Measurements from ENCODE around the gene TUBGCP4. TPM values are rescaled to one million over a fixed set of nuclear protein-coding genes. Genes with fewer than 3 reads are reported as not detected.

The TUBGCP4 gene
- total and polyA plus RNA-seq, 12 donors = 5.0 to 14.9 (median 11.9) TPM

DNA sequence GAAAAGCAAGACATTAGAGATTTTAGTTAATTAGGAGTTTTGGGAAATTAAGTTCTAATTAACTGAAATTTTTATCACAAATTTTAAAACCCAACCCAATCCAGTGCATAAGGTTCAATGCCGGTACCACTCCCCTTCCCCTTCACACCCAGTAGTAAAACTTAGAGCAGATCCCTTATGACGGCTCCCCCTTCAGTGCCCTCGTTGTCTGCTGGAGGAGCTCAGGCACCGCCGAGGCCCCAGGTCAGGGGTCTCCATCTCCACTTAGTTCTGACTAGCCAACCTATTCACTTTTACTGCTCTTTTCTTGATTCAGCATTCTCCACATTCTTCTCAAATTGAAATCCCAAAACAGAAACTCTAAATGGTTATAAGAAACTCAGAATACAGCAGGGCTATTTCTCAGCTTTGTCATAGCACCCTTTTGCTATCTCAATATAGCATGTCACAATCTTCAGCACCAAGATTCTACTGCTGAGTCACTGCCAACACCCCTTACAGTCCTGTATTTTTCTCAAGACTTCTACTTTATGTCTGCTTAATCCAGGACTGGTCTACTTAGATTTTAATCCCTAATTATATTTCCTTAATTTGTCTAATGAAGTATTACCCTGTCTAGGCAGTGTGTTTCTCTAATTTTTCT, 39.8 kb downstream of the TUBGCP4 start:
- H3K36me3 ChIP-seq = peaks cover 0 to 100% (median 52%) of the 10 kb centered on the region in 9 donors
- H3K4me3 ChIP-seq = no peak overlapping the region
- intact Hi-C loops (cut with DNase I) = loop anchor here in 1 of 10 donors (2.0 kb wide), 1 partner anchor 24 kb away; no protein-coding TSS in a partner anchor
- TF ChIP-seq, protein P1, sequence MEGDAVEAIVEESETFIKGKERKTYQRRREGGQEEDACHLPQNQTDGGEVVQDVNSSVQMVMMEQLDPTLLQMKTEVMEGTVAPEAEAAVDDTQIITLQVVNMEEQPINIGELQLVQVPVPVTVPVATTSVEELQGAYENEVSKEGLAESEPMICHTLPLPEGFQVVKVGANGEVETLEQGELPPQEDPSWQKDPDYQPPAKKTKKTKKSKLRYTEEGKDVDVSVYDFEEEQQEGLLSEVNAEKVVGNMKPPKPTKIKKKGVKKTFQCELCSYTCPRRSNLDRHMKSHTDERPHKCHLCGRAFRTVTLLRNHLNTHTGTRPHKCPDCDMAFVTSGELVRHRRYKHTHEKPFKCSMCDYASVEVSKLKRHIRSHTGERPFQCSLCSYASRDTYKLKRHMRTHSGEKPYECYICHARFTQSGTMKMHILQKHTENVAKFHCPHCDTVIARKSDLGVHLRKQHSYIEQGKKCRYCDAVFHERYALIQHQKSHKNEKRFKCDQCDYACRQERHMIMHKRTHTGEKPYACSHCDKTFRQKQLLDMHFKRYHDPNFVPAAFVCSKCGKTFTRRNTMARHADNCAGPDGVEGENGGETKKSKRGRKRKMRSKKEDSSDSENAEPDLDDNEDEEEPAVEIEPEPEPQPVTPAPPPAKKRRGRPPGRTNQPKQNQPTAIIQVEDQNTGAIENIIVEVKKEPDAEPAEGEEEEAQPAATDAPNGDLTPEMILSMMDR (IDR thresholded peaks at IDR 0.05) = no peak
- WGBS, 2 donors = 92 to 93% methylated on average over 5 of the region's 5 CpGs
- no peaks in the 10 kb centered on the region for H3K27me3 ChIP-seq
- ATAC-seq (no peak), DNase-seq (no peak)
- H3K27ac ChIP-seq = no peak overlapping the region
- no peaks in the 10 kb centered on the region for H3K9me3 ChIP-seq
- peaks cover 0 to 9% (median 0%) of the 10 kb centered on the region in 9 donors for H3K4me1 ChIP-seq

DNA sequence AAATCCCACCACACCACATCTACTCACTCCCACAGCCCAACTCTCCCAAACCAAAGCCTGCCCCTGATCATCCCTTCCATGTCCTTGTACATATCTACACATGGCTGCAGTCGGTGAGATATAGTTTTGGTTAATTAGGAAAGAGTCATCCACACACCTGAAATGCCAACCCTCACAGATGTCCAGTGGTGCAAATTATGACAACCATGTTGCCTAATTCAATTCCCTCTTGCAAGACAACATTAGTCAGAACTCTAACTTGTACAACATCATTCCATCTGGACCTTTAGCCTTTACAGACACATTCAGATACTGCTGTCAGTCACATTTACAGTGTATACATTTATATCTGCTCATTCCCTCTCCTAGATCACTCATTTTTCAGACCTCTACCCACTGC, 41.2 kb downstream of the TUBGCP4 start:
- 94 to 98% methylated on average over 1 of the region's 1 CpG for WGBS, 2 donors
- H3K27ac ChIP-seq = no peak overlapping the region
- no peaks in the 10 kb centered on the region for H3K27me3 ChIP-seq
- no peaks in the 10 kb centered on the region for H3K9me3 ChIP-seq
- DNase-seq (no peak), ATAC-seq (no peak)
- no peak overlapping the region for H3K4me3 ChIP-seq
- H3K4me1 ChIP-seq = no peaks in the 10 kb centered on the region
- peaks cover 0 to 100% (median 49%) of the 10 kb centered on the region in 9 donors for H3K36me3 ChIP-seq
- TF ChIP-seq, protein P1 (IDR thresholded peaks at IDR 0.05) = no peak
- intact Hi-C loops (cut with DNase I) = no loop called here

DNA sequence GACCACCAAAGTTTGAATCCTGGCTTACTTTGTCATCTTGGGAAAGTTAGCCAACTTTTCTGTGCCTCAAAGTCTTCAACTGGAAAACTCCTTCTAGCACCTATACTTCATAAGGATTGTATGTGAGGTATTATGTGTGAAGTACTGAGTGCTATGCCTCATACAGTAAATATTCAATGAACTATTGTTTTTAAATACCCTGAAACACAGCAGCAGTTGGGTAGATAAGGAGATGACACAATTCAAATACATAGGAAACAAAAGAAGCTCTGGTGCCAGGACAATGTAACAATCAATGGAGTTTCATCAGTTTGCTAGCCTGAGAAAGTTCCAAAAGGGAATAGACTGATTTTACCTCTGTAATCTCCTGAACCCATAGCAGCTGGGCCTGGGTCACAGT, 43.3 kb downstream of the TUBGCP4 start:
- Histone ChIP-seq H3K27me3 (no peaks in the 10 kb centered on the region), H3K4me1 (no peaks in the 10 kb centered on the region), H3K36me3 (peaks cover 0 to 100% (median 29%) of the 10 kb centered on the region in 9 donors), H3K27ac (no peak overlapping the region), H3K4me3 (no peak overlapping the region), H3K9me3 (no peaks in the 10 kb centered on the region)
- ATAC-seq = no peak
- TF ChIP-seq, protein P1 (IDR thresholded peaks at IDR 0.05) = no peak
- DNase-seq = no peak
- intact Hi-C loops (cut with DNase I) = no loop called here

DNA sequence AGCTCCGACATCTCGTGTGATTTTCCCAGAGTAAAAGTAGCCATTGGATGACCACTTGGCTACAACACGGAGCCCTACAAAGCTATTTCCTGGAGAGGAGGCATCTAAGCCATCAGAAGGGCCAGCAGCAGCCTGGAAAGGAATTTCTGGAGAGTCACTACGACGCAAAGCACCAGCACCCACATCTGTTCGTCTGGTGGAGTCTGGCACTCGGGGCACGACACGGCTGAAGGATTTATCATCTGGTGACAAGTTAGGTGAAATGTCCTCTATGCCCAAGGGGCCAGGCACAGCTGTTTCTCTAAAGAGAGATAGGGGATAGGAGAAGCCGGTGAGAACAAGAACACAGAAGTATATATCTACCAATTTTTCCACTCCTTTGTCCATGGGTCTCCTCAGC, 49.5 kb downstream of the TUBGCP4 start:
- no peaks in the 10 kb centered on the region for H3K27me3 ChIP-seq
- peak in 1 of 8 donors; percentile 18 for ATAC-seq
- 54 to 64% methylated on average over 10 of the region's 10 CpGs for WGBS, 2 donors
- intact Hi-C loops (cut with DNase I) = no loop called here
- H3K9me3 ChIP-seq = no peaks in the 10 kb centered on the region
- H3K27ac ChIP-seq = no peak overlapping the region
- no peaks in the 10 kb centered on the region for H3K4me1 ChIP-seq
- no peak overlapping the region for H3K4me3 ChIP-seq
- DNase-seq = no peak
- TF ChIP-seq, protein P1 (IDR thresholded peaks at IDR 0.05) = no peak
- H3K36me3 ChIP-seq = peaks cover 0 to 99% (median 43%) of the 10 kb centered on the region in 9 donors

All from heart right ventricle (tissue), 16 donors.